GM10266 (cell line): ENCODE data around the gene MDGA2.
"Not testable (repeated sequence)": the region's sequence is repeated elsewhere in the genome, so short reads cannot be mapped to it uniquely, and the experiment has no call there.

Source experiments
- DNase-seq: peaks from one replicate; pipeline ENCODE4 v3.0.0; 2012; ENCODE audit errors: extremely low spot score
- CTCF ChIP-seq: IDR thresholded peaks from 2 replicates; pipeline ENCODE4 v1.5.1; 2012; ENCODE audit warnings: mild to moderate bottlenecking, low read depth; ENCODE audit not compliant: control insufficient read depth, insufficient read depth; ENCODE audit errors: missing control alignments

Gene MDGA2

GRCh38 chr14:47327336-47327735, 348.1 kb downstream of the MDGA2 start:
- no peak for DNase-seq
- TF ChIP-seq CTCF: no peak

DNA sequence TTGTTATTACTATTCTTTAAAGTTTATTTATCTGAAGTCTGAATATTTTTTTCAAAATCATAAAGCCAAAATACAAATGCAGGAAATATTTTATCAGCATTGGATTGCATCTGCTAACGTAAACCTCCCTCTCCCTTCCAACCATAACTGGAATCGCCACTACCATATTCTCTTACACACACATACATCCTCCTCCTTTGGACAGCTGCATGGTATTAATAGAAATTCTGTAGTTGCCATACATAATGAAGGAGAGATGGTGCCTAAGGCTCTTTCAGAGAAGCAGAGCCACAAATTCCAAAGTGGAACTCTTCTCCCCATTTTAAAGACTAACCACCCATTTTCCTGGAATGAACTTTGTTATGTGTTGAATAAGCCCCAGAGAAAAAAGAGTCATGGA, 352.7 kb downstream of the MDGA2 start:
- no peak for DNase-seq
- TF ChIP-seq CTCF: no peak

DNA sequence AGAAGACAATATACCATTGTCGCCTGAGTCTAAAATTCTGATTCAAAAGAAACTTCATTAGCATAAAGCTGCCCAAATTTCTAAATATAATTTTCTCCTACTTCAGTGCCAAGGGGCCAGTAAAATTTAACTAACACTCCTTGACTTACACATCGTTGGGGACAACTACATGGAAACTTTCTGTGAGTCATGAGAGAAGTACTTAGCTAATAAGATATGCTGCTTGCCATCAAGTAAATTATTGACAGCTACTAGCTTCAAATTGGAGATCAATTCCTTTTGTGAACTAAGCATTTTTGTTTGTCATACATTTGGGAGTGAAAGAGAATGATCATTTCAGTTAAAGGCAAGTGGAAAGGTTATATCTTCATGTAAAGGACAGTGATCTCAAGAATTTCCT, 373.3 kb downstream of the MDGA2 start:
- no peak for TF ChIP-seq CTCF
- DNase-seq: no peak

- no peak for TF ChIP-seq CTCF
- DNase-seq: no peak
Observed at GRCh38 chr14:47300796-47301195, 374.6 kb downstream of the MDGA2 start.

- TF ChIP-seq CTCF: no peak
- no peak for DNase-seq
Observed at GRCh38 chr14:47297374-47297773, 378.0 kb downstream of the MDGA2 start.

GRCh38 chr14:47284283-47284682, 391.1 kb downstream of the MDGA2 start:
- DNase-seq: no peak

DNA sequence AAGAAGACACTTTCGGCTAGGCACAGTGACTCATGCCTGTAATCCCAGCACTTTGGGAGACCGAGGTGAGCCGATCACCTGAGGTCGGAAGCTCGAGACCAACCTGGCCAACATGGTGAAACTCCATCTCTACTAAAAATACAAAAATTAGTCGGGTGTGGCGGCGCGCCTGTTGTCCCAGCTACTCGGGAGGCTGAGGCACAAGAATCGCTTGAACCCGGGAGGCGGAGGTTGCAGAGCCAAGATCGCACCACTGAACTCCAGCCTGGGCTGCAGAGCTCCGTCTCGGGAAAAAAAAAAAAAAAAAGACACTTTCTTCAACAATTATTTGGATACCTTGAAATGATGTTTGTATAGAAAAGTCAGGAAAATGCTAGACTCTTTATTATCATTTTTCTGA, 393.6 kb downstream of the MDGA2 start:
- not testable (repeated sequence) for DNase-seq

More at GRCh38 chr14:47284283-47284682, 391.1 kb downstream of the MDGA2 start:
- no peak for TF ChIP-seq CTCF

- TF ChIP-seq CTCF: peak; percentile 75
- DNase-seq: peak; percentile 48
Observed at GRCh38 chr14:47278233-47278842, 397.1 kb downstream of the MDGA2 start.
